ENCODE measurements around the gene SLC17A9. TPM values are rescaled to one million over a fixed set of nuclear protein-coding genes. Genes with fewer than 3 reads are reported as not detected.

SLC17A9 gene
- total RNA-seq, 2 experiments from 2014 or later: 11.6 to 12.6 TPM

DNA sequence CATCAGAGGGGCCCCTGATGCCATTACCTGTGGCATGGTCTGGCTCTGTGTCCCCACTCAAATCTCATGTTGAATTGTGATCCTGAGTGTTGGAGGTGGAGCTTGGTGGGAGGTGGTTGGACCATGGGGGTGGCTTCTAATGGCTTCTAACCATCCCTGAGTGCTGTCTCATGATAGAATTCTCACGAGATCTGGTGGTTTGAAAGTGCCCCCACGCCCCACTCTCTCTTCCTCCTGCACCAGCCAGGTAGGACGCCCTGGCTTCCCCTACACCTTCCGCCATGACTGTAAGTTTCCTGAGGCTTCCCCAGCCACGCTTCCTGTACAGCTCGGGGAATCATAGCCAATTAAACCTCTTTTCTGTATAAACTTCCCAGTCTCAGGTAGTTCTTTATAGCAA is 39.4 kb downstream of the SLC17A9 start:
- POLR2A ChIA-PET: no interaction called here
- CTCF ChIA-PET: no interaction called here
- DNase-seq: no peak
- Mint-ChIP-seq H3K4me1 (no peaks in the 10 kb centered on the region), H3K27ac (no peak overlapping the region), H3K4me3 (no peak overlapping the region), H3K9me3 (no peaks in the 10 kb centered on the region), H3K27me3 (no peaks in the 10 kb centered on the region), H3K36me3 (ENCODE audit: low read depth) (no peaks in the 10 kb centered on the region)

DNA sequence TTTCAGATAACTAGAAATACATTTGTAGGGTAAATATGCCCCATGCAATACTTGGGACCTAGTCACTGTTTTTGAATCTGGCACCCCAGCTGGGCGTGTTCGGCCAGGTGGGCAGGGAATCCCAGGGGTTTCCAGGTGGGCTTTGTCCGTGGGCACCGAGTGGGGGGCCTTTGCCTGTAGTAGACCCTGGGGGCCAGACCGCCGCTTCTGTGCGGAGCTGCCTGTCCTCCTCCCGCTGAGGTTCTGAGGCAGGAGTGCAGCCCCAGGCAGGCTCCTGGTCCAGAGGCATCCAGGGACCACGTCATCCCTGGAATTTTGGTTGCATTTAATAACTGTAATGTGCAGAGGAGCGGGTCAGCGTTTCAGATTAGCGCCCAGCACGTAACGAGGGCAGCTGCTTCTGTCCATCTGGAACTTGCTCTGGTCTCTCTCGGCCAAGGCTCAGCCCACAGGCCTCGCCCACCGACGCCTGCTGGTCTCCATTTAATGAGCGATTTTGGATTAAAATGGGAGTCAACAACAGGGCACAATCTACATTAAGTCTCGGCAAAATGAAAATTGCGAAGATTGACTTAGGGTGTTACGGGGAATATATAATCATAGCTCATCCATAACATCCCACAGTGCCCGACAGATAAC is 41.5 kb downstream of the SLC17A9 start:
- Mint-ChIP-seq H3K9me3 (no peaks in the 10 kb centered on the region), H3K27me3 (peaks cover 11% of the 10 kb centered on the region), H3K4me1 (peaks cover 4% of the 10 kb centered on the region), H3K4me3 (no peak overlapping the region), H3K36me3 (ENCODE audit: low read depth) (no peaks in the 10 kb centered on the region), H3K27ac (no peak overlapping the region)
- POLR2A ChIA-PET: no interaction called here
- CTCF ChIA-PET: interaction anchor here (1.9 kb wide), 1 partner anchor 22 kb away, joined by 7 read pairs; no protein-coding TSS in a partner anchor
- no peak for DNase-seq

DNA sequence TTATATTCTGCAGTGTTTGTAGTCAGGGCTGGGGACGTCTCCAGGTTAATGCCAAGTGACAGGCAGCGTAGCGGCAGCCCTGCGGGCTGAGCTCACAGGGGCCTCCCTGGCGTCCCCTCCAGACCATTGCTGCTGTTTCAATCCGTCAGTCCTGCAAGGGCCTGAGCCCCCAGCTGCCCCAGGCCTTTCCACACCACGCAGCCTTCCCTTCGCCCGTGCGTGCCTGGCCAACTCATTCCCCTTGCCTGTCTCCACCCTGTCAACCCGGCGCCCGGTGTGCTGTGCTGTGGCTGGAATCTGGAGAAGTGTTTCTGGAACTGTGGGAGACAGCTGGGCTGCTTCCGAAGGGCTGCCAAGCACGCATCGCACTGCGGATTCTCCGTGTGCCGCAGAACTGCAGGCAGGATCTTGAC is 42.4 kb downstream of the SLC17A9 start:
- Mint-ChIP-seq H3K9me3 (no peaks in the 10 kb centered on the region), H3K27me3 (peaks cover 18% of the 10 kb centered on the region), H3K4me1 (peaks cover 9% of the 10 kb centered on the region), H3K4me3 (no peak overlapping the region), H3K36me3 (ENCODE audit: low read depth) (no peaks in the 10 kb centered on the region), H3K27ac (no peak overlapping the region)
- ChIA-PET CTCF (interaction anchor here (1.9 kb wide), 1 partner anchor 23 kb away, joined by 7 read pairs; no protein-coding TSS in a partner anchor), POLR2A (no interaction called here)
- DNase-seq: no peak

DNA sequence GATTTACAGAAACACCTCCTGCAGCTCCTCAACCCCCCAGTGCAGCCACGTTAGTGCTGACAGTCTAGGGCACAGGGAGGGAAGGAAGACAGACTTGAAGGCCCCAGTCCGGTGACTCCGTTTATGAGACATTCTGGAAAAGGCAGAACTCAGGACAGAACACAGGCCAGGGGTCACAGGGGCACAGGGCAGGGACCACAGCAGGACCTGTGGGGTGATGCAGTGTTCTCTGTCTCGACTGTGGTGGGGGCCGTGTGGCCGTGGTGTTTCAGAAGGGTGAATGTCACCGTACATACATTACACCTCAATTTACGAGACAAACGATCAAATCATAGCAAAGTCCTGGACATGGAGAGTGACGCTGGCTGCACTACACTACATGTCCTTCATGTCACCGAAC is 43.0 kb downstream of the SLC17A9 start:
- POLR2A ChIA-PET: no interaction called here
- Mint-ChIP-seq H3K36me3 (ENCODE audit: low read depth) (no peaks in the 10 kb centered on the region), H3K27me3 (peaks cover 23% of the 10 kb centered on the region), H3K27ac (no peak overlapping the region), H3K4me3 (no peak overlapping the region), H3K4me1 (peaks cover 9% of the 10 kb centered on the region), H3K9me3 (no peaks in the 10 kb centered on the region)
- no peak for DNase-seq
- CTCF ChIA-PET: interaction anchor here (1.9 kb wide), 1 partner anchor 23 kb away, joined by 7 read pairs; no protein-coding TSS in a partner anchor

DNA sequence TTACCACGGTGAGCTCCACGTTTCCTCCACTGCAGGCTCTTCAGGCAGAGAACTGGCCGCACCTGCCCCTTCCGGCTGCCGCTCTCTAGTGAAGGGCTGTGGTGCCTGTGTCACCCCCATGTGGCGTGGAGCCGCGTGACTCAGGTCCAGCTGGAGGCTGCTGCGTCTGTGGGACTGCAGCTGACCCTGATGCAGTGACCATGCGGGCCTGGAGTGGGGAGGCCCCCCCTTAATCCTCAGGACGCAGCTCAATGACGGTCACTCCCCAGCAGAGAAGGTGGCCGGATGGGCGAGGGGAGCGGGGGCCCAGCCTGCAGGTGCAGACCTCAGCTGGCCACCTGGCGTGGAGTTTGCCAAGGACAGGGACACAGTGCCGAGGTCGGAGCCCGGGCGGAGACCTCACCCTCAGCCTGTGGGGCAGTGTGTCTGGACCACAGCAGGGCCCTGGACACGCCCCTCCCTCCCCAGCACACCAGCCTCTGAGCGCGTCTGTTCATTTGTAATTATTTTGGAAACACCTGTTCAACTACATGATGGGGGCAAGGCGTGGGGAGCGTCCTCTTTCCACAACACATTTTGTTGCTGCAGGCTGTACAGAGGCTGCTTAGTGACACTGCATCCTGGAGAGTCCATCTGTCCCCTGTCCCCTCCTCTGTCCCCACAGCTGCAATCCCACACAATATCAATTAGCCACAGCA is 43.5 kb downstream of the SLC17A9 start:
- Mint-ChIP-seq H3K27me3 (peaks cover 28% of the 10 kb centered on the region), H3K4me1 (peaks cover 9% of the 10 kb centered on the region), H3K4me3 (no peak overlapping the region)

DNA sequence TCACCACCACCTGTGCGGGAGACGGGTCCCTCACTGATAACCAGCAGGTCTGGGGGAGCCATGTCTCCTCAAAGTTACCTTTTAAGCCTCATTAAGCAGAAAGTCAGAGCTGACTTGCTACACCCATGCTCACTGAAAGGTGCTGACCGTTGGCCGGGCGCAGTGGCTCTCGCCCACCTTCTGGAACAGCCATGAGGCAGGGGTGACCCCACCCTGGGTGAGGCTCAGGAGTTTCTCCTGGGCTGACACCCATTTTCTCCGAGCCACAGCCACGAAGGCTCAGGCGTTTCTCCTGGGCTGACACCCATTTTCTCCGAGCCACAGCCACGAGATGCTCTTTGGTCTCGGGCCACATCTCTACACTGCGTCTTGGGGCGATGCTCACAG is 44.1 kb downstream of the SLC17A9 start:
- no peaks in the 10 kb centered on the region for H3K9me3 Mint-ChIP-seq
- H3K4me3 Mint-ChIP-seq: no peak overlapping the region
- ChIA-PET POLR2A (no interaction called here), CTCF (interaction anchor here (0.8 kb wide), 1 partner anchor 58 kb away, joined by 3 read pairs; no protein-coding TSS in a partner anchor)
- H3K4me1 Mint-ChIP-seq: peaks cover 9% of the 10 kb centered on the region
- no peak for DNase-seq
- H3K27me3 Mint-ChIP-seq: peaks cover 32% of the 10 kb centered on the region
- H3K27ac Mint-ChIP-seq: no peak overlapping the region
- no peaks in the 10 kb centered on the region for H3K36me3 Mint-ChIP-seq (ENCODE audit: low read depth)

More for the DNA sequence above, 43.5 kb downstream of the SLC17A9 start:
- Mint-ChIP-seq H3K9me3 (no peaks in the 10 kb centered on the region), H3K36me3 (ENCODE audit: low read depth) (no peaks in the 10 kb centered on the region), H3K27ac (no peak overlapping the region)
- ChIA-PET POLR2A (no interaction called here), CTCF (interaction anchor here (0.8 kb wide), 1 partner anchor 57 kb away, joined by 3 read pairs; no protein-coding TSS in a partner anchor)
- DNase-seq: no peak

DNA sequence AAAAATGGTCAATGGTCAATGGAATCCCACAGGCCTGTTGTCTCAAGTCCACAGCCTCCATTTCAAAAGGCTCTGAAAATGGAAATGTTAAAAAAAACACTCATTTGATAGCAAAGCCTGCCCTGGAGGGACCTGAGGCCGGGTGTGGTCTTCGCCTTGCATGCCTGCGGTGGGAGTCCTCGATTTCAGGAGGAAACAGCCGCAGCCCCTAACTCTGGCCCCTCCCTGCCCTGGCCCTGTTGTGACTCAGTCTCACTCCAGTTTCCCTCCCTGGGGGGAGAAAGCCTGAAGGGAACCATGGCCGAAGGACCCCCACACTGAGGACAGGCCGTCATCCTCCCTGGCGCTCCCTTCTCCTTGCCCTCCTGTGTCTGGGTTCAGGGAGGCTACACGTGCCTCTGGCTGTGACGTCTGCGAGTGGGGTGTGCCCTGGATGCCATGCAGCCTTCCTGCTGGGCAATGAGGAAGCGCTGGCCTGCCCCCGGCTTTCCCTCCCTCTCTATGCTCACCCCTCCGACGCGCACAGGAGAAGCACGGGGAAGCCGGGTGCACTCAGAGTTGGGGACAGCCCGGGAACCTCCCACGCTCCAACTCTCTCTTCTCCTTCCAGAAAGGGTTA is 45.0 kb downstream of the SLC17A9 start:
- H3K36me3 Mint-ChIP-seq (ENCODE audit: low read depth): no peaks in the 10 kb centered on the region
- no peak overlapping the region for H3K4me3 Mint-ChIP-seq
- no peak for DNase-seq
- POLR2A ChIA-PET: no interaction called here
- CTCF ChIA-PET: no interaction called here
- H3K4me1 Mint-ChIP-seq: peaks cover 9% of the 10 kb centered on the region
- no peak overlapping the region for H3K27ac Mint-ChIP-seq
- peaks cover 35% of the 10 kb centered on the region for H3K27me3 Mint-ChIP-seq
- H3K9me3 Mint-ChIP-seq: no peaks in the 10 kb centered on the region

DNA sequence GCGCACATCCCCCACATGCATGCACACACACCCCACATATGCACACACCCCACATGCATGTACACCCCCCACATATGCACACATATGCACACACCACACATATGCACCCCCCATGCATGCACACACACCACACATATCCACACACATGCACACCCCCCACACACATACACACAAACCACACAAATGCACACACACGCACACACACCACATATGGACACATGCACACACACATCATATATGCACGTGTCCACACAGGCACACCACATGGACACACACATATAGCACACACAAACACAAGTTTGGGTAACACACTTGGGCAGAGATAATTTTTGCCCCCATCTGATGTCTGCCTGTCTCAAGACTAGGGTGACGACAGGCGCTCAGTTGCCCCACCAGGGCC is 45.9 kb downstream of the SLC17A9 start:
- H3K4me3 Mint-ChIP-seq: no peak overlapping the region
- no peaks in the 10 kb centered on the region for H3K9me3 Mint-ChIP-seq
- no peaks in the 10 kb centered on the region for H3K36me3 Mint-ChIP-seq (ENCODE audit: low read depth)
- H3K4me1 Mint-ChIP-seq: peaks cover 9% of the 10 kb centered on the region
- no peak for DNase-seq
- no peak overlapping the region for H3K27ac Mint-ChIP-seq
- CTCF ChIA-PET: interaction anchor here (1.2 kb wide), 1 partner anchor 24 kb away, joined by 3 read pairs; no protein-coding TSS in a partner anchor
- H3K27me3 Mint-ChIP-seq: peaks cover 44% of the 10 kb centered on the region
- POLR2A ChIA-PET: no interaction called here

DNA sequence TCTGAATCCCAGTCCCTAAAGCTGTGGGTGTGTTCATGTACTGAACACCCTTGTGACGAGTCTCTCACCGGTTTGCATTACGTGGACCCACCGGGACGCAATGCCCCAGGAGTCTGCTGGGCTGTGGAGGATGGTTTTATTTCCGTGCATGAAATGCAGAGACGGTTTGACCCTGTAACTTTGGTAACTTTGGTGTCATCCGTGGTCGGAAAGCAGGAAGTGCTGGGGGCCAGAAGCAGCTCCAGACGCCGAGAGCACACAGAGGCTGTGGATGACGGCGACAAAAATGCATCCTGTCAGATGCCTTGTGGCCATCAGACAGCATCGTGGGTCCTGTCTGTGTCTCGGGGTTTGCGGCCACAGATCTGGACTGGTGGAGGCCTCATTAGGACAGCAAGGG is 47.1 kb downstream of the SLC17A9 start:
- Mint-ChIP-seq H3K36me3 (ENCODE audit: low read depth) (no peaks in the 10 kb centered on the region), H3K4me1 (peaks cover 11% of the 10 kb centered on the region), H3K27ac (no peak overlapping the region), H3K9me3 (no peaks in the 10 kb centered on the region), H3K4me3 (no peak overlapping the region), H3K27me3 (peaks cover 55% of the 10 kb centered on the region)
- DNase-seq: no peak
- CTCF ChIA-PET: interaction anchor here (1.2 kb wide), 1 partner anchor 23 kb away, joined by 3 read pairs; no protein-coding TSS in a partner anchor
- POLR2A ChIA-PET: no interaction called here

DNA sequence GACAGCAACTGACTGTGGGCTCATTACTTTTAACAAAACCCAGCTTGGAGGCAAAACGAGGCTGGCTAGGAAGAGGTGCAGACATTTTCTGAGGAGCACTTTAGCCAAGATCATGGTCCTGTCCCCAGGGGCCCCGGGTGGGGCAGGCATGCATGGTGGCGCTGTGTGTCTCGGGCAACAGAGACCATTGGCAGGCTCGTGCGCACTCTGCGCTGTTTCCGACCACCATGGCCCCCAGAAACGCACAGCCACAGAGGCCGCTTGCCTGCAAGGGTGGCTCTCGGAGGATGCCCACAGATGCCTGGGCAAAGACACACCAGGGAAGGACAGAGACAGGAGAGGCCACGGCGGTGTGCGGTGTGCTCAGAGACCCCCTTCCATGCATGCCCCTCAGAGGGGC is 47.5 kb downstream of the SLC17A9 start:
- H3K9me3 Mint-ChIP-seq: no peaks in the 10 kb centered on the region
- peaks cover 13% of the 10 kb centered on the region for H3K4me1 Mint-ChIP-seq
- no peak overlapping the region for H3K4me3 Mint-ChIP-seq
- POLR2A ChIA-PET: no interaction called here
- H3K27ac Mint-ChIP-seq: no peak overlapping the region
- CTCF ChIA-PET: no interaction called here
- DNase-seq: no peak
- H3K36me3 Mint-ChIP-seq (ENCODE audit: low read depth): no peaks in the 10 kb centered on the region
- H3K27me3 Mint-ChIP-seq: peaks cover 56% of the 10 kb centered on the region

DNA sequence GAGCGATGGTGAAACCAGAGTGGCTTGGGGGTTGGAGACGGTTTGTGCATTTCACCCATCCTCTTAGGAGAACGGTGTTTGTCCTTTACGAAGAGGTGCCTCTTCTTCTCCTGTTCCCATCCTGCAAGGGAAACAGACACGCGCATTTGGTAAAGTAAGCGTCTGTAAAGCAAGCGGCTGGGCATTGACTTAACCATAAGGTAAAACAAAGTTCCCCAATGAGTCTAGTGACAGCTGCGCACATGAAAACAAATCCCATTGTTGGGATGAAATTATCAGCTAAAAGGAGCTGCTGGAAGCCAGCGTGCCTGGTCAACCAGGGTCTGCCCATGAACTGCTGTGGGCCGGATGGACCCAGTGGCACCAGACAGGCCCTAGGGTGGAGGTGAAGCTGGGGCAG is 48.4 kb downstream of the SLC17A9 start:
- Mint-ChIP-seq H3K27ac (no peak overlapping the region), H3K27me3 (peaks cover 62% of the 10 kb centered on the region), H3K9me3 (no peaks in the 10 kb centered on the region), H3K36me3 (ENCODE audit: low read depth) (no peaks in the 10 kb centered on the region), H3K4me1 (peaks cover 15% of the 10 kb centered on the region), H3K4me3 (no peak overlapping the region)
- POLR2A ChIA-PET: no interaction called here
- no peak for DNase-seq
- CTCF ChIA-PET: interaction anchor here (0.6 to 2.7 kb wide), 4 partner anchors 13 to 280 kb away, joined by 3 to 7 read pairs (median 3); no protein-coding TSS in a partner anchor

DNA sequence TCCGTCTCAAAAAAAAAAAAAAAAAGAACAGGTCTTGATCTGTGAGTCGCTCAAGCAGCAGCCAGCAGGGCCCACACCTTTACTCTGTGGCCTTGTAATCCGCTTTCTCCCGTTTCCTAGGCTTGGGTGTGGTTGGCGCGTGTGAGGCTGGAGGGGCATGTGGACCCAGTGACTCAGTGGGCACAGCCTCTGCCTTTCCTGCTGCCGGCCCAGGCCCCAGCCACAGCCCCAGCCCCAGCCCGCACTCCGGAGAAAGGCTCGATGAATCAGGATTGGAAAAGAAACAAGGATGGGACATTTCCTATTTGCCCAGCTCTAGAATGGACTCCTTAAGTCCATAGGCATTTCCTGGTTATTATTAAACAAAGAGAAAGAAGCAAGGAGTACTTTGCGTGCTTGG is 50.0 kb downstream of the SLC17A9 start:
- Mint-ChIP-seq H3K27ac (no peak overlapping the region), H3K4me1 (peaks cover 15% of the 10 kb centered on the region), H3K36me3 (ENCODE audit: low read depth) (no peaks in the 10 kb centered on the region), H3K27me3 (peaks cover 65% of the 10 kb centered on the region), H3K9me3 (no peaks in the 10 kb centered on the region), H3K4me3 (no peak overlapping the region)
- DNase-seq: no peak
- POLR2A ChIA-PET: no interaction called here
- CTCF ChIA-PET: interaction anchor here (1.6 to 2.7 kb wide), 2 partner anchors 22 to 30 kb away, joined by 4 to 7 read pairs; no protein-coding TSS in a partner anchor

DNA sequence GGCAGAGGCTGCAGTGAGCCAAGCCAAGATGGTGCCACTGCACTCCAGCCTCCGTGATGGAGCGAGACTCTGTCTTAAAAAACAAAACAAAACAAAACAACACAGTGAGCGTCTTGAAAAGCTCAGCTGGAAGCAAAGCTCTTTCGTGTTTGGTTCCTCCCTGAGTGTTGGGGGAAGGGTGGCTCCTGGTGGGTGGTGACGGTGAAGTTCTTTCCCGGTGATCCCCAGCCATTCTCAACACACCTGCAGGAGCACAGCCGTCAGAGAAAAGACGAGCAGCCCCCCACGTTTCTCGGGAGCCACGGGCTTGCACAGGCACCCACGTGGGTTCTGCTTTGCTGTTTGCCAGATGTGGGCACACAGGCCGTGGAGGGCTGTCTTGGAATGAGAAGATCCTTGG is 51.0 kb downstream of the SLC17A9 start:
- H3K27me3 Mint-ChIP-seq: peaks cover 66% of the 10 kb centered on the region
- no peak for DNase-seq
- peaks cover 13% of the 10 kb centered on the region for H3K4me1 Mint-ChIP-seq
- H3K27ac Mint-ChIP-seq: no peak overlapping the region
- H3K36me3 Mint-ChIP-seq (ENCODE audit: low read depth): no peaks in the 10 kb centered on the region
- no peaks in the 10 kb centered on the region for H3K9me3 Mint-ChIP-seq
- ChIA-PET CTCF (interaction anchor here (1.6 kb wide), 1 partner anchor 31 kb away, joined by 4 read pairs; no protein-coding TSS in a partner anchor), POLR2A (no interaction called here)
- H3K4me3 Mint-ChIP-seq: no peak overlapping the region

All from activated CD4-positive, alpha-beta T cell treated with anti-CD3 and anti-CD28 coated beads, Interleukin-2, amount 10 ng/mL, durations not matched to agents 7 days and 5 days (primary cell).